NCI-H1417 (cell line): ENCODE data around the gene GGA2.

Experiments
- DNase-seq, 3 experiments: peaks; one replicate each; lab custom pipeline; 2025; lab: John Stamatoyannopoulos, UW

Gene GGA2

DNA sequence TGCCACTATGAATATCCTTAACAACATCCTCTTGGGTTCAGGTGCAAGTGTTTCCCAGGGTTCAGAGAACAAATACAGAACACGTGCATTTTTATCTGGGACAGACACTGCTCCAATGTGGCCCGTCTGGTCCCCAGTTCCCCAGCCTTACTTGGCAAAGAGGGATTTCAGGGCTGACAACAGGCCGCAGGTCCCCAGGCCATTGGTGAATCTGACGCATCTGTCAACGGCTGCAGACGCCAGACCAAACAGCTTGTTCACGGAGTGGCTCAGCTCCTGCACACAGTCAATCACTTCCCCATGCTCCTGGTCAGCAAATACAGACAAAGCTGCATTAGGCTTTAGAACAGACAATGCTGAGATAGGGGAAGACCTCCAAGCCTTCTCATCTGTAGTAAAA is 93.5 kb downstream of the GGA2 start:
- DNase-seq = no peak

DNA sequence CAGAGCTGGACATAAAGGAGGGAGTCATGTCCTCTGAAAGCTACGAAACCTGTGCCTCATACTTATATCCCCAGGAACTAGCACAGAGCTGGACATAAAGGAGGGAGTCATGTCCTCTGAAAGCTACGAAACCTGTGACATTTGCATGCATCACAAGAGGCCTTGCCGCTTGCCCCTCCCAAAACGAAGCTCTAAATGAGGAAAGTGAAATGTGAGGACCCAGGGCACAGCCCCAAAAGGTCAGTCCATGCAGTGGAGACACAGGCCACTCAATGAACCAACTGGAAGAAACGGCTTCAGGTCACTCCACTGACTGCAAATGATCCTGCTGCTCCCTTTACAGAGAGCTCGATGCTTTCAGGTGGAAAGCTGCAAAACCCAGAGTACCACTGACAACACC is 95.6 kb downstream of the GGA2 start:
- no peak for DNase-seq
